ENCODE data around the gene PCCA.
"Not testable (repeated sequence)": the region's sequence is repeated elsewhere in the genome, so short reads cannot be mapped to it uniquely, and the experiment has no call there.

Gene PCCA

DNA sequence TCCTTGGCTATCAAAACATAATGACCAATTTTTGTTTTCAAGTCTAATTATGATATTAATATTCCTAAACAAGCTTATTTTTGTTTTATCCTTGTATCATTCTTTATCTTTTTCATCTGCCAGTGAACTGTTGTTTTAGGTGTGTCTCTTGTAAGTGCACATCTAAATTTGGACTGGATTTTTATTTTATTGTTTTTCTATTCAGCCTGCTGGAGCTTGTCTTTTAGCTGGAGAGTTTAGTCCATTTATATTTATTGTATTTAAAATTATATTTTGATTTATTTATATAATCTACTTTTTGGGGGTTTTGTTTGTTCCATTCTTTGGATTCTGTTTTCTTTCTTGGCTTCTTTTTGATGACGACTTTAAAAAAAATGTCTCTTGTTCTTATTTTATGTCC lies 159.0 kb downstream of the PCCA start:
- DNase-seq, result no peak

DNA sequence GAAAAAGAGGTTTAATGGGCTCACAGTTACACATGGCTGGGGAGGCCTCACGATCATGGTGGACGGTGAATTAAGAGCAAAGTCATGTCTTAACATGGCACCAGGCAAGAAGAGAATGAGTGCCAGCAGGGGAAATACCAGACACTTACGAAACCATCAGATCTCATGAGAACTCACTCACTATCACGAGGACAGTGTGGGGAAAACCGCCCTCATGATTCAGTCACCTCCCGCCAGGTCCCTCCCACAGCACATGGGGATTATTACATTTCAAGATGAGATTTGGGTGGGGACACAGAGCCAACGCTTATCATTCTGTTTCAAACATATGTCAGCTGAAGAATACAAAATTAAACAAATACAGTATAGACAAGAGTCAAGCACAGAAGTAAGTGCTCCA lies 165.1 kb downstream of the PCCA start:
- no peak for DNase-seq

DNA sequence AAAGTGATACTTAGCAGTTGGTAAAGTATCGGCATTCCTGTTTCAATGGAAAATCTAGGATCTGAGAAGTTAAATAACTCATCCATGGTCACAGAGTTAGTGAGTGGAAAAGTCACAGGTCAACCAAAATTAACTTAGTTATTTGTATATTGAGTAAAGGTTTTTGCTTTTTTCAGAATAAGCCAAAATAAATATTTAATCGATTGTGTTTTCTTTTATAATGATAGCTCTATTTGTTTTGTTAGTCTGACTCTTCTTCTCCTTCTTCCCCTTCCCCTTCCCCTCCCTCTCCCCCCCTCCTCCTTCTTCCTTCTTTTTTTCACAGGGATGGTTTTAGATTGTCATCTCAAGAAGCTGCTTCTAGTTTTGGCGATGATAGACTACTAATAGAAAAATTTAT lies 173.5 kb downstream of the PCCA start:
- no peak for DNase-seq

DNA sequence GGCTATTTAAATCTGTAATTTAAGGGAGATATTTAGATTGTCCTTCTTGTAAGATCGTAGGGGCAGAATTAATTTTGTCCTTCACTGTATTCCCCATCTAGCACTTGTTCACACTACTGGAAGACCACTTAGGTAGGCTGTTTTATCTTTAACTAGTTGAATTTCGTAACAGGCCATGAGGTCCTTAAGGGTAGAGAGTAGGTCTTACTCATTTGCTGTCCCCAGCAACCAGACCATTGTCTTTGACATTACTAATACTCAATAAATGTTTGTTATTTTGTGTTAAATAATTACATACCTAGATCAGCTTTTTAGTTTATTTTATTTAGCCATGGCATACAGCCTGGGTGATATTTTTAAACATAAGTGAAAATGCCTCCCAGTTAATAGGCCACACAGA lies 177.1 kb downstream of the PCCA start:
- no peak for DNase-seq

DNA sequence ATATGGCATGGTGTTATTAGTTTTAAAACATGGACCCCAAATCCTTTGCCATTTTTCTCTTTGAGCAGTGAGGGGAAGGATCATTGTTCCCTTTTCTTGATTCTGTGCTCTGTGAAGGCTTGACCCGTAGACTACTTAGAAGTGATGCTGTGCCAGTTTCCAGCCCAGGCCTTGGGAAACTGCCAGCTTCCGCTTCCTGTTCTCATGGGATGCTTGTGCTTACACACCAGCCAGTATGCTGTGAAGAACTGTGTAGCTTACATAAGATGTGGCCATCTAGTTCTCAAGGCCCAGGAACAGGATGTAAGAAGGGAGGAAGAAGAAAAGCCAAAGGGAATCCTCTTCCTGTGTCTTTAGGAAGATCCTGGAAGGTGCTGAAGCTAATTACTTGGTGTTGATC lies 180.9 kb downstream of the PCCA start:
- no peak for DNase-seq

DNA sequence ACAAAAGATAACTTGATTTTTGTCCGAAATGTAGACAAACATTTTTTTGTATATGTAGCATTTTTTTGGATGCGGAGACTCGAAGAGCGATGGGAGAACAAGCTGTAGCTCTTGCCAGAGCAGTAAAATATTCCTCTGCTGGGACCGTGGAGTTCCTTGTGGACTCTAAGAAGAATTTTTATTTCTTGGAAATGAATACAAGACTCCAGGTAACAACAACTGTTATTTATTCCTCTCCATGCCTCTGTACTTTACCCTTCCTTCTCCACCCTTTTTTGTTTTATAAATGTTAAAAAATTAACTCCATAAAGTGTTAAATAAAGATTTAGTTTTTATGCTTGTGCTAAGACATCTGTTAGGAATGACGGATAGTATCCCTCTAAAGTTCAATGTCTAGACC lies 184.2 kb downstream of the PCCA start:
- no peak for DNase-seq

DNA sequence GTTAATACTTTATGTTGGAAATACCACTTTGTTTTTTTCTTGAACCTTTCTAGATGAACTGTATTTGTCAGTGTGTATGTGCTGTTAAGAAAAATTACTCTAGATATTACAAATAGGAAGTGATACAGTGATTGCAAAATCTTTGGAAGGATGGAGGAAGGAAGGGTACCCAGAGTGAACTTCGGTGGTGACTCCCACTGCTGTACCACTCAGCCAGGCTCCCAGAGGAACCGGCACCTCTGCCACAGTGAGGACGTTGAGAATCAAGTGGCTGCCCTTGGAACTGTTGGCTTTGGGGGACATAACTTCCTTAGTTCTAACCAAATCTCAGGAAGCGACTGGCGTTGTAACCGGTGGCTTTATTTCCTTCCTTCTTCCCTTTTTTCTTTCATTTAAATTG lies 184.7 kb downstream of the PCCA start:
- DNase-seq, result no peak

DNA sequence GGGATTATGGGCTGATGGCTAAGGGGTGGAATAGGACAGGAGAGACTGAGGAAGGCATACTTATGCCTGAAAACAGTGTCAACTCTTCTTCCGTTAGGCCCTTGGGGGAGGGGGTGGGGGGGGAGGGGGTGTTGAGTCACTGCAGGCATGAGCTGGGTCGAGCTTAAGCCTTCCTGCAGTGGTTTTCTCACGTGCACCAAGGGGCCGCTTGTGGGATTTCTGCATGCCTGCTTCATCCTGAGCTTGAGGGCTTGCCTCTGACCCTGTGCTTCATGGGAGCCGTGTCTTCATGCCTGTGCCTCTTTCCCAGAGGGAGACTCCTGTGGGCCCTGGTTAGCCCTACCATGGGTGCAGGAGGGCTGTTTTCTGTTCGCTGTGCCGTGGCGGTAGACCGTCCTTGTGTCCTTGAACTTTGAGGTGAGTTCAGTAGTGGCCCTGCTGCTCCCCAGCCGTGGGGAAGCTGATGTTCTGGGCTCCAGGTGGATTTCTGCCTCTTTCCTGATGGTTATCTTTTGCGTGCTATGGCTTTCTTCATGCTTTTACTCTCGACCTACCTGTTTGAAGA lies 186.1 kb downstream of the PCCA start:
- no peak for DNase-seq

DNA sequence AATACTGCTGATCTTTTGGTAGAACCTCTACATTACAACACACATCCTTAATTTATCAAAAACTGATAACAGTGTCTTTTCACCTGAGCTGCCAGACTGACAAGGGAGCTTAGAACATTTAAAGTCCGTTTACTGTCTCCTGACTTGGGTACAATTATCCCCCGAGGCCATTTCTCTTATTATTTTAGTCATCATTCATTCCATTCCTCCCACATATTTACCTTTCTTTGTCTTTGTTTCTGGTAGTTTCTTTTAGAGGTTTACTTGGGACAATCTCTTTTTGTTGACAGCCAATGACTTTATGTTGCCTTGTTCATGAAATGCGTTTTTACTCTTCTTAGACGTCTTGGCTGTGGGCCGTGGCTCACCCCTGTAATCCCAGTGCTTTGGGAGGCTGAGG lies 186.9 kb downstream of the PCCA start:
- DNase-seq, result no peak

DNA sequence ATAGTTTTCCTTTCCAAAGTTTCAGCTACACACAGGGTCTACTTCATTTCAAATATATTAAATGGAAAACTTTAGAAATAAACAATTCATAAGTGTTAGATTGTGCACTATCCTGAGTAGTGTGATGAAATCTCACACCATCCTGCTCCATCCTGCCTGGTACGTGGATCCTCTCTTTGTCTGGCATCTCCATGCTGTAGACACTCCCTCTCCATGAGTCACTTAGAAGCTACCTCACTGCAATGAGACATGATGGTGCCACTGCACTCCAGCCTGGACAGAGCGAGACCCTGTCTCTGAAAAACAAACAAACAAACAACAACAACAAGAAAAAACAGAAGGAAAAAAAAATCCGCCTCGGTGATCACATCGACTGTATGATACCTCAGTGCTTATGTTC lies 191.8 kb downstream of the PCCA start:
- DNase-seq, result no peak

DNA sequence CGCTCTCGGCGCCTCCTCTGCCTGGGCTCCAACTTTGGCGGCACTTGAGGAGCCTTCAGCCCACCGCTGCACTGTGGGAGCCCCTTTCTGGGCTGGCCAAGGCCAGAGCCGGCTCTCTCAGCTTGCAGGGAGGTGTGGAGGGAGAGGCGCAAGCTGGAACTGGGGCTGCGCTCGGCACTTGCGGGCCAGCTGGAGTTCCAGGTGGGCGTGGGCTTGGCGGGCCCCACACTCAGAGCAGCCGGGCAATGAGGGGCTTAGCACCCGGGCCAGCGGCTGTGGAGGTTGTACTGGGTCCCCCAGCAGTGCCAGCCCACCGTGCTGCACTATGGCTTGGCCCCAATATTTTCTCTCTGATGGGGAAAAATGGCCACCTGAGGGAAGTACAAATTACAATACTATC lies 193.4 kb downstream of the PCCA start:
- DNase-seq, result not testable (repeated sequence)

DNA sequence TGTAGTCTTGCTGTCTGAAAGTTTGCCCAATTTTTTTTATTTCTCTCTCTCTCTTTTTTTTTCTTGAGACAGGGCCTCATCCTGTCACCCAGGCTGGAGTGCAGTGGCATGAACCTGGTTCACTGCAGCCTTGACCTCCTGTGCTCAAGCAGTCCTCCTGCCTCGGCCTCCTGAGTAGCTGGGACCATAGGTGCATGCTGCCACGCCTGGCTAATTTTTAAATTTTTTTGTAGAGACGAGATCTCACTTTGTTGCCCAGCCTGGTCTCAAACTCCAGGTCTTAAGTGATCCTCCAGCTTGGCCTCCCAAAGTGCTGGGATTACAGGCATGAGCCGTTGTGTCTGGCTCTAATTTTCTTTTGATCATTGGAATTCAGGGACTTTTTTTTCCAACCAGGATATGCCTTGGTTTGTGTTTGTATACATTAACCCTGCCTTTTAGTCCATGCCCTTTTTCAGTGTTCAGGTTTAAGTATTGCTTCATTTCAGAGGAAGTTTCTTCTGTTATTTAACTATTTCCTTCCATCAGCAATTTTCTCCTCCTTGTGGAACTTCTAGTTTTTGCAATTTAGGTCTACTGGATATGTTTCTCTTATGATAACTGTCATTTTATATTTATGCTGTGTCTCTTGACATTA lies 201.4 kb downstream of the PCCA start:
- DNase-seq, result no peak

DNA sequence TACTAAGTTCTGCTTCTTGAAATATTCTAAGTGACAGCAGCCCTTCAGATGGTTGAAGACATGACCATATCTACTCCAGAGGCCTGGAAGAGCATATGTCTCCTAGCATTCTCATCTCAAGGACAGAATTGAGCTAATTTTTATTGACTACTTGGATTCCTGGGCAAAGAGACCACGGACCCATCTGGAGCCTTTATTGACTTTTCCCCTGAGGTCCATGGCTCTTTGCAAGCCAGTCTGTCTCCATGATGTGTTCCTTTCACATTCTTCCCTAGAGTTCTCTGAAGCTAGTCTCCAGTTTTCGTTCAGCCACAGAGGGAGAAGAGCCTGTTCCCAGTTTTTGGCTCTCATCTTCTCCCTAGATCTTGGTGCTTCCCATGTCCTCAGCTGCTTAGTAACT lies 202.7 kb downstream of the PCCA start:
- no peak for DNase-seq

DNA sequence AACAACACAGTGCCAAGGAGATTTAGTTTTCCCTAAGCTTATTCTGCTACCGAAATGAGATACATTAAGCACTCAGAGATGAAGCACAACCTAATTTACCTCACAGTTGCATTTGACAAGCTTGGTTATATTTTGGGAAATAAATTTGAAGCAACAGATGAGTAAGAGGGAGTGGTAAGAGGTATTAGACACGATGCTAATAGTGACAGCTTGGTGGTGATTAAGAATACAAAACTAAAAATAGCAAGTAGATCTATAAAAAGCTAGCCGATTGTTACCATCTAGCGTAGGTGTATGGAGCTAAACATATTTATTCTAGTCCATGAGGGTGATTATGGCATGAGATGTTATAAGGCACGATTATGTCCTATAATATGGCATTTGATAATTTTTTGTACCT lies 208.5 kb downstream of the PCCA start:
- no peak for DNase-seq

DNA sequence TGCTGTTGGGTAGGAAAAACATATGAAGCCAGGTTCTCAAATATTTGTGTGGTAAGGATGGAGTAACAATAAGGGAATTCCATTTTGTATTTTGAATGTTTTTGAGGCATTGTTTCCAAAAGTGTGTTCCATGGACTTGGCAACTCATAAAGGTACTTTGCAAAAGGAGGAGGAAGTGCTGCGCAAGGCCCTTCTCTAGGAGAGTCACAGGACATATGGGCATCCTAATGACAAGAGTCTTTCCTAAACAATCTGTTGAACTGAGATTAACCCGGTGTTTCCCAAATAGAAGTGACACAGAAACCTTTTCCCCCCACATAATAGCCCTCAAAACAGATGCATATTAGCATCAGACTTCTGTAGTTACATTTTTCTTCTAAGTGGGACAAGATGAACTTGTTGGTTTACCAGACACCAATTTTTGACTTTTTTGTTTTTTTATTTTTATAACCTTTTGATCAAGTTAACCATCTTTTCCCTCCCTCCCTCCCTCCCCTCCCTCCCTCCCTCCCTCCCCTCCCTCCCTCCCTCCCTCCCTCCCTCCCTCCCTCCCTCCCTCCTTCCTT lies 209.3 kb downstream of the PCCA start:
- no peak for DNase-seq

DNA sequence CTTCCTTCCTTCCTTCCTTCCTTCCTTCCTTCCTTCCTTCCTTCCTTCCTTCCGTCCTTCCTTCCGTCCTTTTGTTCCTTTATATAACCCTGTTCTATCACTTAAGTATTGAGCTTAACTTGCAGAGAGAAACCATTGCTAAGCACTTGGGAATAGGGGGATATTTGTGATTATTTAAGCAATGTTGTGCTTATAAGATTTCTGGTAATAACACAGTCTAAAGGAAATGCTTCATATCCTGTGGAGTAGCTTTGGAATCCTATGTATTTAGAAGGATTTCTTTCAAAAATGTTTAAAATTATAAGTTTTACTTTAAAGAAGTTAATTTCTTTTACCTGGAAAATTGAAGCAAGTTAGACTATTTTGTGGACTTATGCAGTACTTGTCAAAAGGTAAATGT lies 209.8 kb downstream of the PCCA start:
- DNase-seq, result no peak

DNA sequence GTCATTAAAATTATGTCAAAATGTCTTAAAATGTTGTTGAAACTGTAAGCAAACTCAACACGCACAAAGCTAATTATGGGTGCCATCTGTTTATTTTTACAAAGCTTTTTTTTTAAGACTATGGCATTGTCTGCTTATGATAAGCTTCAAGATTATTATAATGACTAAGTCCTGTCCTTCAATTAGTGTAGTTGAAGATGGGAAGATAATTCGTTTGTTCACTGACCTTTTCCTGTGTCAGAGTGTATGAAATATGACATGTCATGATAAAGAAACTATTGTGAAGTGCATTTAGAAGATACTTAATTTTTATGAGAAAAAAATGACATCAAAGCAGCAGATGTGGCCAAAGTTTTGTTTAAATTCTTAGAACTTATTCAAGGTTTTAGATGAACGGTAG lies 211.3 kb downstream of the PCCA start:
- no peak for DNase-seq

DNA sequence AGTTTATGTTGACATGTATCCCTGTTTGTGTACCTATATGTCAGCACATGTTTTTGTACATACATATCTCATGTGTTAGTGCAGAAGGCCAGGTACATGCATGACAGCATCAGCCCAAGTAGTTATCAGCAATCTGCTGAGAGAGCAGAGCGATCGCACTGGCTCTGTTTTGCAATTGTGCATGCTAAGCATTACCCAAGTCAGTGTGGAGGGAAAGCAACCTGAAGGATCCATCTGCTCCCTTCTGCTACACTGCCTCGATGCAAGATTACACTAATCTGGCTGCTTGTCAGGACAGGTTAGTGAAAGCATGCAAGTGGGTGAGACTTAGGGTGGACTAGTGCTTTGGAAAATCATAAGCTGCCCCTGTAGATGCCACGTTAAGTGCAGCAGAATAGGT lies 211.8 kb downstream of the PCCA start:
- no peak for DNase-seq

DNA sequence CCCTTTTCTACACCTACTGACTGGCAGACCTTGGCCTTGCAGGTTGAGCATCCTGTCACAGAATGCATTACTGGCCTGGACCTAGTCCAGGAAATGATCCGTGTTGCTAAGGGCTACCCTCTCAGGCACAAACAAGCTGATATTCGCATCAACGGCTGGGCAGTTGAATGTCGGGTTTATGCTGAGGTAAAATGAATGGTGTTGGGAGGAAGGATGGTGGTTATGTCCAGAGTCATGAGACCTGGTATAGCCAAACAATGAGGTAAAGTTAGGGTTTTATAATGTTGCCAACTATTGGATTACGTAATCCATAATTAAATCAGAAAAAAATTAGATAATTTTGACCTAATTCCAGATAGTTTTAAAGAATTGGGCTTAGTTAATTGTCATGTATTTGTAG lies 212.5 kb downstream of the PCCA start:
- no peak for DNase-seq

DNA sequence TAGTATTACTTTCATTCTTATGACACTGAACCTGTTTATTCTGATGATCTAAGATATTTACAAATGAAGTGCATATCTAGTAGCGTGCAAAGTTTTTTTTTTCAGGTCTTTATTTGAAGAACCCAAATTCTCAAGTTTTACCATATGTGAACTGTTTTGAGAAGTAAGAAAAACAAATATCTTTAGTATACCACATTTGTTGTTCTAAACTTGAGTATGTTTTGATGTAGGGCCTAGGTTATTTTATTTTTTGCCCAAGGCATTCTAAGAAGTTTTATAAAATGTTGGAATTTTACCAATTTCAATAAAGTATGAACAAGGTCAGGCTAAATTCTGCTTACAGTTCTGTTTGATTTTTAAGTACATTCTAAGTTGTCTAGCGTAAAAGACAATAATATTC lies 213.5 kb downstream of the PCCA start:
- no peak for DNase-seq

DNA sequence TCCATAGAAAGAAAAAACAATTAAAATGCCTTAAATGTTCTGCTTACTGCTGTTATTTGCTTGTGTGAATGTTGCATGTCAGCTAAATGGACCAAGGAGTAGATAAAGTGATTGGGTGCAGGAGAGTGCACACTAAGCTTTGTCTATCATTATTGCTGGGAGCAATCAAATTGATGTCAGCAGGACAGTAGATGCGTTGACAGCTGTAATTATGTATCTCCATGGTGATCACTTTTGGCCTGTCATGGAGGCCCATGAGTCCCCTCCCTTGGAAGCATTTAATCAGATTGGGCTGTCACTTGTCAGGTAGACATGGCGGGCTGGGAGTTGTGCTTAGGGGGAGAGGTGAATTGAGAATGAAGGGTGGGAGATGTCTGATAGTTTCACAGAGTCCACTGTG lies 215.3 kb downstream of the PCCA start:
- DNase-seq, result no peak

DNA sequence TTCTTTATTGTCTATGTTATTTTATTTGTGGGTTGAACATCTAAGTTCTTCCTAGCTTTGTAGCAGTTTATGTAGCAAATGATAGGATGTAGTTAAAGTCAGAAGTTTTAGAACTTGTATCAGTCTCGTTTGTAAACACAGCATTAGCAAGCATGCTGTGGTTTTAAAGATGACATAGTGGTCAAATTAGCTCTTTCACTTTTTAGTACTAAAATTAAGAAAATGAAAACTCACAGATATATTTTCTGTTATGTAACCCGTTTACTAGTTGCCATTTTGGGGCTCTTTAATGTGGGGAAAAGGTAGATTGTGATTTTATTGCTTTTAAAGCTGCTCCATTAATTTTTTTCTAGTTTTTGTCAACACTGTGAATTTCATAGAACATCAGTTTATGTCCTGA lies 216.5 kb downstream of the PCCA start:
- no peak for DNase-seq

DNA sequence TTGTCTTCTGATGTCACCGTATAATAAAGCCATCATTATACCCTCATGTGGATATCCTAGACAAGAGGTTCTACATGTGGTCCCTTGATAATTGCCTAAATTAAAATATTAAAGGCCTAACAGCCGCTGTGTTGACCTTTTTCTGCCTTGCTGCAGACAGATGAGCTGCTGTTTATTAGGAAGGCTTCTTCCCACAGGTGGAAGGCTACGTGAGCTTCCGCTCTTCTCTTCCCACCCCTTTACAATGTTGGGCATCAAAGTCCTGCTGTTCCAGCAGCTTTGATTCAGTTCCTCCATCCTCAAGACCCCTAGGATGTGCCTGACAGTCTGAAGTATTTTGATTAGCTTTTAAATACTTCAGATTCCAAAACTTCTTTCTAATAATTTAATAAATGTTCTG lies 217.1 kb downstream of the PCCA start:
- no peak for DNase-seq

DNA sequence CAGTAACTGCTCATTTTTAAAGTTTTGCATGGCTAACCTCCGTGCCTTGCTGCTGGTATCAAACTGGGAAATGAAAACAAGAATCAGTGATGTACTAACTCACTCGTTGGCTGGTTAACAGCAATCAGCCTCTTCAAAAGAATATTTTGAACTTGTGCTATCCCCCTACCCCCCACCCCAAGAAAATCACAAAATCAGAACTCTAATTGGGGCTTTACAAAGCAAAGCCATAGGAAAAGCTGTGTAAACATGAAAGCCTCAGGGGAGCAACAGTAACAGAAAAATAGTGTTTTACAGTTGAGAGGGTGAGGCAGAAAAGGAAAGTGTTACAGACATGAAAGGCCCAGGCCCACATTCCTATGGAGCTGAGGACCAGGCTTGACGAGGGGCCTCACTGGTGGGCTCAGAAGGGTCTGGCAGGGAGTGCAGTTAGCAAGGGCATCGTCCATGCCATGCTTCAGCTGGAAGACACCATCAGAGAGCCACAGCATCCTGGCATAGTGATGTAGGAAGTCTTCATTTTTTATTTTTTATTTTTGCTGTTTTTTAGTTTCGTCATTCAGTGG lies 217.6 kb downstream of the PCCA start:
- DNase-seq, result no peak
